HUES64 (cell line): ENCODE measurements around the gene BCAS3.

Experiments used
- H3K27ac ChIP-seq: 2 replicates; pipeline ENCODE4 v1.7.0; 2013; ENCODE audit warnings: low read depth, low read length, inconsistent platforms
- H3K27me3 ChIP-seq: 2 replicates; pipeline ENCODE4 v1.6.1; 2013; ENCODE audit warnings: mild to moderate bottlenecking, low read length; ENCODE audit not compliant: insufficient read depth
- H3K36me3 ChIP-seq: 2 replicates; pipeline ENCODE4 v1.6.1; 2013; ENCODE audit warnings: mild to moderate bottlenecking, low read length; ENCODE audit not compliant: insufficient read depth
- H3K4me1 ChIP-seq: 2 replicates; pipeline ENCODE4 v1.6.1; 2013; ENCODE audit warnings: mild to moderate bottlenecking, low read length, moderate library complexity; ENCODE audit not compliant: insufficient read depth
- H3K4me3 ChIP-seq: 2 replicates; pipeline ENCODE4 v1.5.1; 2013; ENCODE audit warnings: mild to moderate bottlenecking, low read length, moderate library complexity
- H3K9ac ChIP-seq: 2 replicates; pipeline ENCODE4 v1.6.1; 2013; ENCODE audit warnings: mild to moderate bottlenecking, low read depth, low read length
- H3K9me3 ChIP-seq: 2 replicates; pipeline ENCODE4 v1.6.1; 2013; ENCODE audit warnings: low read depth, low read length; ENCODE audit not compliant: insufficient read depth
- WGBS: fragments of 150-250, 120-280 bp; methylation state at CpG from one replicate; pipeline ENCODE4 v1.1.7; 2013; ENCODE audit warnings: missing lambda C conversion rate; 5-methylcytosine and 5-hydroxymethylcytosine counted together

The BCAS3 gene

GRCh38 chr17:61299517-61300513 lies 622.2 kb downstream of the BCAS3 start:
- Histone ChIP-seq H3K36me3 (no peaks in the 10 kb centered on the region), H3K27me3 (no peaks in the 10 kb centered on the region), H3K9me3 (no peaks in the 10 kb centered on the region), H3K4me1 (peaks cover 3% of the 10 kb centered on the region; the same call in 1 of the 2 replicates), H3K27ac (no peak overlapping the region), H3K4me3 (no peak overlapping the region), H3K9ac (no peak overlapping the region)
- 89% methylated on average over 7 of the region's 9 CpGs for WGBS

- Histone ChIP-seq H3K27me3 (no peaks in the 10 kb centered on the region), H3K9me3 (no peaks in the 10 kb centered on the region), H3K36me3 (no peaks in the 10 kb centered on the region), H3K4me3 (no peak overlapping the region), H3K9ac (no peak overlapping the region), H3K27ac (no peak overlapping the region), H3K4me1 (peaks cover 5% of the 10 kb centered on the region)
- whole genome bisulfite sequencing: 91% methylated on average over 12 of the region's 12 CpGs
Measured at GRCh38 chr17:61302953-61303816, 625.5 kb downstream of the BCAS3 start.

GRCh38 chr17:61303817-61304096 lies 626.1 kb downstream of the BCAS3 start:
- Histone ChIP-seq H3K9ac (no peak overlapping the region), H3K4me3 (no peak overlapping the region), H3K4me1 (peaks cover 11% of the 10 kb centered on the region), H3K27me3 (no peaks in the 10 kb centered on the region), H3K36me3 (no peaks in the 10 kb centered on the region), H3K27ac (no peak overlapping the region), H3K9me3 (no peaks in the 10 kb centered on the region)

GRCh38 chr17:61305024-61305423 lies 627.4 kb downstream of the BCAS3 start:
- 87% methylated on average over 1 of the region's 1 CpG for WGBS
- H3K9me3 ChIP-seq: no peaks in the 10 kb centered on the region
- no peak overlapping the region for H3K4me3 ChIP-seq
- no peaks in the 10 kb centered on the region for H3K36me3 ChIP-seq
- no peak overlapping the region for H3K27ac ChIP-seq
- H3K9ac ChIP-seq: no peak overlapping the region
- H3K27me3 ChIP-seq: no peaks in the 10 kb centered on the region
- peaks cover 11% of the 10 kb centered on the region for H3K4me1 ChIP-seq

- Histone ChIP-seq H3K27me3 (no peaks in the 10 kb centered on the region), H3K9me3 (no peaks in the 10 kb centered on the region), H3K4me3 (no peak overlapping the region), H3K36me3 (no peaks in the 10 kb centered on the region), H3K27ac (no peak overlapping the region), H3K9ac (no peak overlapping the region), H3K4me1 (peaks cover 11% of the 10 kb centered on the region)
- WGBS: 100% methylated on average over 1 of the region's 2 CpGs
Measured at GRCh38 chr17:61306003-61306402, 628.4 kb downstream of the BCAS3 start.

GRCh38 chr17:61307905-61308886 lies 630.5 kb downstream of the BCAS3 start:
- WGBS: 72% methylated on average over 9 of the region's 11 CpGs
- no peak overlapping the region for H3K27ac ChIP-seq
- H3K27me3 ChIP-seq: no peaks in the 10 kb centered on the region
- no peaks in the 10 kb centered on the region for H3K9me3 ChIP-seq
- no peaks in the 10 kb centered on the region for H3K36me3 ChIP-seq
- peaks cover 11% of the 10 kb centered on the region for H3K4me1 ChIP-seq
- H3K9ac ChIP-seq: no peak overlapping the region
- H3K4me3 ChIP-seq: no peak overlapping the region

GRCh38 chr17:61309362-61310256 lies 632.0 kb downstream of the BCAS3 start:
- Histone ChIP-seq H3K9me3 (no peaks in the 10 kb centered on the region), H3K4me3 (no peak overlapping the region), H3K27ac (no peak overlapping the region), H3K27me3 (no peaks in the 10 kb centered on the region), H3K36me3 (no peaks in the 10 kb centered on the region), H3K4me1 (peaks cover 11% of the 10 kb centered on the region), H3K9ac (no peak overlapping the region)
- WGBS: 93% methylated on average over 13 of the region's 13 CpGs

- peaks cover 11% of the 10 kb centered on the region for H3K4me1 ChIP-seq
- H3K27ac ChIP-seq: no peak overlapping the region
- H3K36me3 ChIP-seq: no peaks in the 10 kb centered on the region
- no peak overlapping the region for H3K4me3 ChIP-seq
- H3K9ac ChIP-seq: no peak overlapping the region
- H3K27me3 ChIP-seq: no peaks in the 10 kb centered on the region
- 90% methylated on average over 6 of the region's 6 CpGs for WGBS
- H3K9me3 ChIP-seq: no peaks in the 10 kb centered on the region
Measured at GRCh38 chr17:61310590-61310989, 632.9 kb downstream of the BCAS3 start.

- H3K4me1 ChIP-seq: peaks cover 10% of the 10 kb centered on the region
- H3K36me3 ChIP-seq: no peaks in the 10 kb centered on the region
- 92% methylated on average over 15 of the region's 15 CpGs for WGBS
- H3K9ac ChIP-seq: no peak overlapping the region
- no peak overlapping the region for H3K27ac ChIP-seq
- no peak overlapping the region for H3K4me3 ChIP-seq
- H3K9me3 ChIP-seq: no peaks in the 10 kb centered on the region
- no peaks in the 10 kb centered on the region for H3K27me3 ChIP-seq
Measured at GRCh38 chr17:61312406-61313295, 635.0 kb downstream of the BCAS3 start.
